ENCODE data around the gene POLRMT.

The POLRMT gene

GRCh38 chr19:572743-573518 lies 60.4 kb downstream of the POLRMT start:
- peak; percentile 37 for DNase-seq
- in situ Hi-C loops (cut with MboI; ENCODE audit: low pct_unique_long_range_greater_than_20kb, low sequenced_read_pairs), result no loop called here

GRCh38 chr19:572140-572742 lies 61.1 kb downstream of the POLRMT start, which contains the start of gene BSG:
Gene BSG (plus strand): TSS chr19:572596. CDS start chr19:572635, 39 bp downstream.
- in situ Hi-C loops (cut with MboI; ENCODE audit: low pct_unique_long_range_greater_than_20kb, low sequenced_read_pairs), result no loop called here
- DNase-seq, result peak; percentile 98

GRCh38 chr19:571566-571974 lies 61.8 kb downstream of the POLRMT start:
- in situ Hi-C loops (cut with MboI; ENCODE audit: low pct_unique_long_range_greater_than_20kb, low sequenced_read_pairs), result no loop called here
- peak; percentile 73 for DNase-seq

- DNase-seq, result peak; percentile 81
- in situ Hi-C loops (cut with MboI; ENCODE audit: low pct_unique_long_range_greater_than_20kb, low sequenced_read_pairs), result no loop called here
Measured at GRCh38 chr19:570937-571565, 62.3 kb downstream of the POLRMT start.

- in situ Hi-C loops (cut with MboI; ENCODE audit: low pct_unique_long_range_greater_than_20kb, low sequenced_read_pairs), result no loop called here
- DNase-seq, result no peak
Measured at GRCh38 chr19:570251-570686, 63.1 kb downstream of the POLRMT start.

- DNase-seq, result no peak
- in situ Hi-C loops (cut with MboI; ENCODE audit: low pct_unique_long_range_greater_than_20kb, low sequenced_read_pairs), result no loop called here
Measured at GRCh38 chr19:567296-567900, 65.9 kb downstream of the POLRMT start.

All from KBM-7 (cell line).